SU-DHL-6 (cell line): ENCODE results near the gene MBP.

Experiments used
- CTCF ChIP-seq: fragments of 200-600 bp; sonication (generic); IDR thresholded peaks from one replicate; pipeline ENCODE4 v1.5.1; 2017; ENCODE audit warnings: antibody characterized with exemption, mild to moderate bottlenecking, low read length, moderate library complexity; ENCODE audit not compliant: insufficient read depth, poor library complexity, severe bottlenecking
- EZH2phosphoT487 ChIP-seq: fragments of 200-600 bp; sonication (generic), shearing (Covaris generic); conservative IDR thresholded peaks from 2 replicates; pipeline ENCODE4 v1.6.1; 2018; ENCODE audit warnings: mild to moderate bottlenecking, antibody characterized with exemption, low read length, moderate library complexity, mixed read lengths

- TF ChIP-seq CTCF (no peak), EZH2phosphoT487 (no peak)
Observed at GRCh38 chr18:76951456-76952247, 180.9 kb downstream of the MBP start.
